ENCODE data around the gene ARHGEF1.

The ARHGEF1 gene

DNA sequence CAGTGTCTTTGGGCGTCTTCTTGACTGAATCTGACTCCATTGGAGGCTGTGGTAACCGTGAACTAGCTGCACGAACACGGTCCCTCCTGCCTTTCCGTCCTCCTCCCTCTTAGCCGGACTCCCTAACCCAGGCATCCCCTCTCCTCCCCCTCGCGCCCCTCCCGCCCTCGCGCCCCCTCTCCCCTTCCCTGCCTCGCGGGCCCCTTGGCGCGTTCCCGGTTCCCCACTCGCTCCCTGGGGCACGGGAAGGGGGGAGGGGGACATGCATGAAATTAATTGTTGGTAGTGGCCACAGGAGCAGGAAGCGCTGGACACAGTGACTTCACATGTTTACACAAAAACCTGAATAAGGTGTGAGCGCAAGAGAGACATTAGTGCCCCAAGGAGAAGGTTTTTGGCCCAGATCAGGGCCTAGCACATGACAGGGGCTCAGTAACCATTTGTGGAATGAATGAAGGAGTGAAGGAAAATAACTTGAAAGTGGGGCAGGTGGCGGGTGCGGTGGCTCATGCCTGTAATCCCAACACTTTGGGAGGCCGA, 37.9 kb upstream of the ARHGEF1 start:
- Histone ChIP-seq H3K4me3 (ENCODE audit: low read depth in 1 of 2, low read length in 2 of 2) (no peak overlapping the region), H3K36me3 (ENCODE audit: insufficient read depth, low read length) (no peaks in the 10 kb centered on the region), H3K9me3 (ENCODE audit: insufficient read depth, low read length, severe bottlenecking) (no peaks in the 10 kb centered on the region), H3K27me3 (ENCODE audit: insufficient read depth, low read length, poor library complexity) (peaks cover 3% of the 10 kb centered on the region), H4K20me1 (ENCODE audit: insufficient read depth, low read length) (no peaks in the 10 kb centered on the region), H3K4me2 (ENCODE audit: insufficient read depth, low read length) (no peak overlapping the region), H3K9ac (ENCODE audit: low read depth, low read length) (no peak overlapping the region), H3K4me1 (ENCODE audit: insufficient read depth, low read length) (no peaks in the 10 kb centered on the region), H3K27ac (ENCODE audit: low read length) (no peak overlapping the region), H3K79me2 (ENCODE audit: insufficient read depth, low read length) (no peaks in the 10 kb centered on the region), H2AFZ (ENCODE audit: low read depth, low read length) (no peak overlapping the region)
- ATAC-seq (ENCODE audit: insufficient read depth, low read depth) (no peak), DNase-seq (no peak)
- TF ChIP-seq EZH2 (IDR thresholded peaks at IDR 0.05; ENCODE audit: borderline replicate concordance, low read depth, low read length, severe bottlenecking), result no peak
- TF ChIP-seq, protein P1, sequence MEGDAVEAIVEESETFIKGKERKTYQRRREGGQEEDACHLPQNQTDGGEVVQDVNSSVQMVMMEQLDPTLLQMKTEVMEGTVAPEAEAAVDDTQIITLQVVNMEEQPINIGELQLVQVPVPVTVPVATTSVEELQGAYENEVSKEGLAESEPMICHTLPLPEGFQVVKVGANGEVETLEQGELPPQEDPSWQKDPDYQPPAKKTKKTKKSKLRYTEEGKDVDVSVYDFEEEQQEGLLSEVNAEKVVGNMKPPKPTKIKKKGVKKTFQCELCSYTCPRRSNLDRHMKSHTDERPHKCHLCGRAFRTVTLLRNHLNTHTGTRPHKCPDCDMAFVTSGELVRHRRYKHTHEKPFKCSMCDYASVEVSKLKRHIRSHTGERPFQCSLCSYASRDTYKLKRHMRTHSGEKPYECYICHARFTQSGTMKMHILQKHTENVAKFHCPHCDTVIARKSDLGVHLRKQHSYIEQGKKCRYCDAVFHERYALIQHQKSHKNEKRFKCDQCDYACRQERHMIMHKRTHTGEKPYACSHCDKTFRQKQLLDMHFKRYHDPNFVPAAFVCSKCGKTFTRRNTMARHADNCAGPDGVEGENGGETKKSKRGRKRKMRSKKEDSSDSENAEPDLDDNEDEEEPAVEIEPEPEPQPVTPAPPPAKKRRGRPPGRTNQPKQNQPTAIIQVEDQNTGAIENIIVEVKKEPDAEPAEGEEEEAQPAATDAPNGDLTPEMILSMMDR (IDR thresholded peaks at IDR 0.05; ENCODE audit: borderline replicate concordance, extremely low read depth, low read length, poor library complexity, severe bottlenecking), result no peak

DNA sequence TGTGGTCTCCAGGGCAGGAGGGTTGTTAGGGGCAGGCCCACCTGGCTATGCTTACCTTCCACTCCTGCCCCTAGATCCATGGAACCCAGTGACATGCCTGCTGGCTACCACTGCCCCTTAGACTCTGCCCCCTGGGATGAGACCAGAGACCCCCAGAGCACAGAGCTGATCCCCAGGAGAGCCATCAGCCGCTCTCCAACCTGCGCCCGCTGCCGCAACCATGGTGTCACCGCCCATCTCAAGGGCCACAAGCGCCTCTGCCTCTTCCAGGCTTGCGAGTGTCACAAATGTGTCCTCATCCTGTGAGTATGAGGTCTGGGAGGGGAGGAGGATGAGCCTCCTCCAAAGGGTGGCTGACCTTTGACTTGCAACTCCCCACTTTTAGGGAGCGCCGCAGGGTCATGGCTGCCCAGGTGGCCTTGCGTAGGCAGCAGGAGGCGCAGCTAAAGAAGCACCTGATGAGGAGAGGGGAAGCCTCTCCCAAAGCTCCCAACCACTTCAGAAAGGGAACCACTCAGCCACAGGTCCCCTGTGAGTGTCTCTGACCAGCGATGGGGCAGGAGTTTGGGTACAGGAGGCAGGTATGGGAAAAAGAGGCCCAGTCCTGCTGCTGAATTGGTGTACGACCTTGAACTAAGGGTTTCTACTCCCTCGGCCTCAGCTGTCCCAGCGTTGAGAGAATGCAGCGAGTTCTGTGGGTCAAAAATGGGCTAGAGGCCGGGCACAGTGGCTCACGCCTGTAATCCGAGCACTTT, 35.5 kb upstream of the ARHGEF1 start:
- DNase-seq (no peak), ATAC-seq (ENCODE audit: insufficient read depth, low read depth) (no peak)
- Histone ChIP-seq H3K9me3 (ENCODE audit: insufficient read depth, low read length, severe bottlenecking) (no peaks in the 10 kb centered on the region), H3K79me2 (ENCODE audit: insufficient read depth, low read length) (no peaks in the 10 kb centered on the region), H3K36me3 (ENCODE audit: insufficient read depth, low read length) (no peaks in the 10 kb centered on the region), H3K4me3 (ENCODE audit: low read depth in 1 of 2, low read length in 2 of 2) (no peak overlapping the region), H3K27ac (ENCODE audit: low read length) (no peak overlapping the region), H2AFZ (ENCODE audit: low read depth, low read length) (no peak overlapping the region), H3K9ac (ENCODE audit: low read depth, low read length) (no peak overlapping the region), H3K4me1 (ENCODE audit: insufficient read depth, low read length) (no peaks in the 10 kb centered on the region), H3K4me2 (ENCODE audit: insufficient read depth, low read length) (no peak overlapping the region), H3K27me3 (ENCODE audit: insufficient read depth, low read length, poor library complexity) (peaks cover 25% of the 10 kb centered on the region), H4K20me1 (ENCODE audit: insufficient read depth, low read length) (no peaks in the 10 kb centered on the region)
- TF ChIP-seq EZH2 (IDR thresholded peaks at IDR 0.05; ENCODE audit: borderline replicate concordance, low read depth, low read length, severe bottlenecking), result no peak
- TF ChIP-seq, protein P1 (IDR thresholded peaks at IDR 0.05; ENCODE audit: borderline replicate concordance, extremely low read depth, low read length, poor library complexity, severe bottlenecking), result no peak

GRCh38 chr19:41848666-41849065, 34.3 kb upstream of the ARHGEF1 start:
- Histone ChIP-seq H4K20me1 (ENCODE audit: insufficient read depth, low read length) (no peaks in the 10 kb centered on the region), H3K9me3 (ENCODE audit: insufficient read depth, low read length, severe bottlenecking) (no peaks in the 10 kb centered on the region), H3K79me2 (ENCODE audit: insufficient read depth, low read length) (no peaks in the 10 kb centered on the region), H3K4me1 (ENCODE audit: insufficient read depth, low read length) (no peaks in the 10 kb centered on the region), H3K27ac (ENCODE audit: low read length) (no peak overlapping the region), H3K36me3 (ENCODE audit: insufficient read depth, low read length) (no peaks in the 10 kb centered on the region), H3K4me2 (ENCODE audit: insufficient read depth, low read length) (no peak overlapping the region), H2AFZ (ENCODE audit: low read depth, low read length) (no peak overlapping the region), H3K4me3 (ENCODE audit: low read depth in 1 of 2, low read length in 2 of 2) (no peak overlapping the region), H3K9ac (ENCODE audit: low read depth, low read length) (no peak overlapping the region), H3K27me3 (ENCODE audit: insufficient read depth, low read length, poor library complexity) (peaks cover 37% of the 10 kb centered on the region)
- ATAC-seq (ENCODE audit: insufficient read depth, low read depth) (no peak), DNase-seq (no peak)
- TF ChIP-seq, protein P1 (IDR thresholded peaks at IDR 0.05; ENCODE audit: borderline replicate concordance, extremely low read depth, low read length, poor library complexity, severe bottlenecking), result no peak
- TF ChIP-seq EZH2 (IDR thresholded peaks at IDR 0.05; ENCODE audit: borderline replicate concordance, low read depth, low read length, severe bottlenecking), result no peak
